NT2/D1 (cell line): ENCODE data around the gene LCORL.

Source experiments
- SUZ12 ChIP-seq: IDR thresholded peaks from 2 replicates; pipeline ENCODE4 v1.6.1; 2011; ENCODE audit not compliant: insufficient read length, insufficient read depth; ENCODE audit errors: extremely low read depth
- YY1 ChIP-seq: IDR thresholded peaks from 2 replicates; pipeline ENCODE4 v1.6.1; 2011; ENCODE audit not compliant: insufficient read length, insufficient read depth
- ZNF274 ChIP-seq: IDR thresholded peaks from 2 replicates; pipeline ENCODE4 v1.6.1; 2011; ENCODE audit warnings: mild to moderate bottlenecking, low read depth, low read length

DNA sequence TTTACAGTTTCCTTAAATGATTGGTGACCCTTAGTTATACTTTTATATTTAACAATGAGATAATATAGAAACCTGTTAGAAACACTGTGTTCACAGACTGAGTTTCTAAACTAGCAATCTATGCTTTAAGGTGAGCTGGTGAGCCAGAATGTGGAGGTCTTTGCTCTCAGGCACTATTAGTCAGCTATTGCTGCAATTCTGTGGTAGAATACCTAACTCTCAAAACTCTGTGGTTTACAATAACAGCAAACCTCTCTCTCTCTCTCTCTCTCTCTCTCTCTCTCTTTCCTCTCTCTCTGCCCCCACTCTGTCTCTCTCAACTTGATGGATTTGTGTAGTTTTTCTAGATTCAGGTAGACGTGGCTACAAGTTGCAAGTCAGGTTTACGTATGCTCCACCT lies 17.6 kb upstream of the LCORL start:
- TF ChIP-seq SUZ12 (no peak), YY1 (no peak), ZNF274 (no peak)
